ENCODE data around the gene NEK4.

NEK4 gene

GRCh38 chr3:52712291-52713212, 58.2 kb downstream of the NEK4 start:
- in situ Hi-C loops (cut with MboI; ENCODE audit: low pct_unique_long_range_greater_than_20kb, low sequenced_read_pairs): no loop called here
- no peak for DNase-seq

GRCh38 chr3:52710512-52710911, 60.2 kb downstream of the NEK4 start:
- in situ Hi-C loops (cut with MboI; ENCODE audit: low pct_unique_long_range_greater_than_20kb, low sequenced_read_pairs): no loop called here
- DNase-seq: no peak

- in situ Hi-C loops (cut with MboI; ENCODE audit: low pct_unique_long_range_greater_than_20kb, low sequenced_read_pairs): no loop called here
- peak; percentile 48 for DNase-seq
These were observed 63.2 kb downstream of the NEK4 start for GRCh38 chr3:52707585-52707984.

GRCh38 chr3:52705688-52706686, 64.8 kb downstream of the NEK4 start, which contains the start of the genes GLT8D1 and SPCS1:
GLT8D1 (minus strand) TSS chr3:52705791; CDS start chr3:52700460, 5,331 bp downstream.
SPCS1 (plus strand) TSS chr3:52706106; CDS start chr3:52706247, 141 bp downstream.
- in situ Hi-C loops (cut with MboI; ENCODE audit: low pct_unique_long_range_greater_than_20kb, low sequenced_read_pairs): no loop called here
- peak; percentile 91 for DNase-seq

- no peak for DNase-seq
- in situ Hi-C loops (cut with MboI; ENCODE audit: low pct_unique_long_range_greater_than_20kb, low sequenced_read_pairs): no loop called here
These were observed 65.4 kb downstream of the NEK4 start for GRCh38 chr3:52705438-52705687.

- peak; percentile 50 for DNase-seq
- in situ Hi-C loops (cut with MboI; ENCODE audit: low pct_unique_long_range_greater_than_20kb, low sequenced_read_pairs): no loop called here
These were observed 65.9 kb downstream of the NEK4 start for GRCh38 chr3:52704611-52705437.

GRCh38 chr3:52703341-52703740, 67.4 kb downstream of the NEK4 start:
- peak; percentile 61 for DNase-seq
- in situ Hi-C loops (cut with MboI; ENCODE audit: low pct_unique_long_range_greater_than_20kb, low sequenced_read_pairs): no loop called here

- in situ Hi-C loops (cut with MboI; ENCODE audit: low pct_unique_long_range_greater_than_20kb, low sequenced_read_pairs): no loop called here
- DNase-seq: no peak
These were observed 73.1 kb downstream of the NEK4 start for GRCh38 chr3:52697632-52697965.

- in situ Hi-C loops (cut with MboI; ENCODE audit: low pct_unique_long_range_greater_than_20kb, low sequenced_read_pairs): no loop called here
- no peak for DNase-seq
These were observed 73.7 kb downstream of the NEK4 start for GRCh38 chr3:52696830-52697631.

- in situ Hi-C loops (cut with MboI; ENCODE audit: low pct_unique_long_range_greater_than_20kb, low sequenced_read_pairs): no loop called here
- no peak for DNase-seq
These were observed 74.7 kb downstream of the NEK4 start for GRCh38 chr3:52695798-52696671.

GRCh38 chr3:52694528-52695189, 76.1 kb downstream of the NEK4 start:
- no peak for DNase-seq
- in situ Hi-C loops (cut with MboI; ENCODE audit: low pct_unique_long_range_greater_than_20kb, low sequenced_read_pairs): no loop called here

- DNase-seq: no peak
- in situ Hi-C loops (cut with MboI; ENCODE audit: low pct_unique_long_range_greater_than_20kb, low sequenced_read_pairs): no loop called here
These were observed 77.7 kb downstream of the NEK4 start for GRCh38 chr3:52693071-52693470.

- in situ Hi-C loops (cut with MboI; ENCODE audit: low pct_unique_long_range_greater_than_20kb, low sequenced_read_pairs): no loop called here
- no peak for DNase-seq
These were observed 80.2 kb downstream of the NEK4 start for GRCh38 chr3:52690560-52690959.

GRCh38 chr3:52689151-52689550, 81.6 kb downstream of the NEK4 start:
- no peak for DNase-seq
- in situ Hi-C loops (cut with MboI; ENCODE audit: low pct_unique_long_range_greater_than_20kb, low sequenced_read_pairs): no loop called here

GRCh38 chr3:52688266-52688665, 82.5 kb downstream of the NEK4 start:
- in situ Hi-C loops (cut with MboI; ENCODE audit: low pct_unique_long_range_greater_than_20kb, low sequenced_read_pairs): no loop called here
- DNase-seq: no peak

GRCh38 chr3:52685709-52686691, 84.7 kb downstream of the NEK4 start, which contains the start of the genes GNL3 and PBRM1:
GNL3 (plus strand) TSS chr3:52686032; CDS start chr3:52686093, 61 bp downstream.
PBRM1 (minus strand) TSS chr3:52685913.
- peak; percentile 96 for DNase-seq
- in situ Hi-C loops (cut with MboI; ENCODE audit: low pct_unique_long_range_greater_than_20kb, low sequenced_read_pairs): no loop called here
